Upper lobe of right lung (tissue), 1 donor: ENCODE measurements around the gene HTR2A. TPM values are rescaled to one million over a fixed set of nuclear protein-coding genes. Genes with fewer than 3 reads are reported as not detected.

Experiments
- ATAC-seq: fragments of 200-7000 bp; cut with Tn5 transposase; one replicate; pipeline ENCODE4 v1.9.1; 2020; ENCODE audit warnings: mild to moderate bottlenecking, moderate library complexity
- DNase-seq: peaks from one replicate; pipeline ENCODE4 v3.0.0-alpha.2; 2020
- H3K27ac ChIP-seq: fragments of 200-600 bp; one replicate; pipeline ENCODE4 v1.8.0; 2022
- H3K27me3 ChIP-seq: fragments of 200-600 bp; one replicate; pipeline ENCODE4 v1.8.0; 2022; ENCODE audit warnings: mild to moderate bottlenecking
- H3K36me3 ChIP-seq: fragments of 200-600 bp; one replicate; pipeline ENCODE4 v1.8.0; 2022
- H3K4me1 ChIP-seq: fragments of 200-600 bp; one replicate; pipeline ENCODE4 v1.8.0; 2022
- H3K4me3 ChIP-seq: fragments of 200-600 bp; one replicate; pipeline ENCODE4 v1.8.0; 2022; ENCODE audit warnings: mild to moderate bottlenecking
- H3K9me3 ChIP-seq: fragments of 200-600 bp; one replicate; pipeline ENCODE4 v1.8.0; 2022
- CTCF ChIP-seq: fragments of 200-600 bp; IDR thresholded peaks from one replicate; pipeline ENCODE4 v1.8.0; 2022; ENCODE audit warnings: antibody characterized with exemption
- intact Hi-C: fragments of 100-400 bp; cut with DNase I; formaldehyde crosslinking; loops from one replicate; pipeline ENCODE4 v1.11.0; 2022
- total RNA-seq: library from RNA; stranded (reverse); fragmentation: NEBNext Ultra II Directional; extraction: Animal tissue kit (Norgen Biotek cat#: 25700); gene quantifications from one replicate; pipeline ENCODE4 v1.2.1, GENCODE V29; 2021
- donor health status: DM: no; HTN: yes; CAD: no; lungs with severe emphysema.

The HTR2A gene
- total RNA-seq, 1 donor from 2014 or later: 0.90 TPM

- no peaks in the 10 kb centered on the region for H3K27me3 ChIP-seq
- intact Hi-C loops: no loop called here
- no peaks in the 10 kb centered on the region for H3K9me3 ChIP-seq
- ATAC-seq: no peak
- H3K27ac ChIP-seq: no peak overlapping the region
- TF ChIP-seq CTCF: no peak
- no peak for DNase-seq
- no peak overlapping the region for H3K4me3 ChIP-seq
- H3K4me1 ChIP-seq: no peaks in the 10 kb centered on the region
- H3K36me3 ChIP-seq: no peaks in the 10 kb centered on the region
These were observed 17.5 kb upstream of the HTR2A start for GRCh38 chr13:46914341-46914740.

GRCh38 chr13:46913757-46914156, 16.9 kb upstream of the HTR2A start:
- no peaks in the 10 kb centered on the region for H3K36me3 ChIP-seq
- H3K4me1 ChIP-seq: no peaks in the 10 kb centered on the region
- no peak overlapping the region for H3K27ac ChIP-seq
- ATAC-seq (no peak), DNase-seq (no peak)
- intact Hi-C loops: no loop called here
- H3K4me3 ChIP-seq: no peak overlapping the region
- no peak for TF ChIP-seq CTCF
- H3K27me3 ChIP-seq: no peaks in the 10 kb centered on the region
- no peaks in the 10 kb centered on the region for H3K9me3 ChIP-seq

- H3K27me3 ChIP-seq: no peaks in the 10 kb centered on the region
- intact Hi-C loops: no loop called here
- H3K9me3 ChIP-seq: no peaks in the 10 kb centered on the region
- no peak overlapping the region for H3K4me3 ChIP-seq
- no peak for ATAC-seq
- TF ChIP-seq CTCF: no peak
- no peaks in the 10 kb centered on the region for H3K36me3 ChIP-seq
- H3K27ac ChIP-seq: no peak overlapping the region
- no peaks in the 10 kb centered on the region for H3K4me1 ChIP-seq
- DNase-seq: no peak
These were observed 12.2 kb upstream of the HTR2A start for GRCh38 chr13:46909042-46909441.

- intact Hi-C loops: no loop called here
- TF ChIP-seq CTCF: no peak
- no peaks in the 10 kb centered on the region for H3K27me3 ChIP-seq
These were observed 11.6 kb upstream of the HTR2A start for GRCh38 chr13:46908501-46908900.

GRCh38 chr13:46906405-46906804, 9.6 kb upstream of the HTR2A start:
- ATAC-seq (no peak), DNase-seq (no peak)
- no peak overlapping the region for H3K27ac ChIP-seq
- no peak overlapping the region for H3K4me3 ChIP-seq
- intact Hi-C loops: no loop called here
- H3K9me3 ChIP-seq: no peaks in the 10 kb centered on the region
- no peaks in the 10 kb centered on the region for H3K4me1 ChIP-seq
- no peaks in the 10 kb centered on the region for H3K36me3 ChIP-seq
- no peaks in the 10 kb centered on the region for H3K27me3 ChIP-seq
- no peak for TF ChIP-seq CTCF

More at GRCh38 chr13:46908501-46908900, 11.6 kb upstream of the HTR2A start:
- DNase-seq: no peak
- H3K9me3 ChIP-seq: no peaks in the 10 kb centered on the region
- H3K4me3 ChIP-seq: no peak overlapping the region
- H3K4me1 ChIP-seq: no peaks in the 10 kb centered on the region
- no peak overlapping the region for H3K27ac ChIP-seq
- no peaks in the 10 kb centered on the region for H3K36me3 ChIP-seq
- no peak for ATAC-seq

- ATAC-seq: no peak
- Histone ChIP-seq H3K36me3 (no peaks in the 10 kb centered on the region), H3K4me1 (no peaks in the 10 kb centered on the region), H3K27me3 (no peaks in the 10 kb centered on the region), H3K27ac (no peak overlapping the region), H3K4me3 (no peak overlapping the region), H3K9me3 (no peaks in the 10 kb centered on the region)
- intact Hi-C loops: no loop called here
- no peak for DNase-seq
- TF ChIP-seq CTCF: no peak
These were observed 8.4 kb upstream of the HTR2A start for GRCh38 chr13:46905249-46905648.
